Measurements from ENCODE around the gene CAPN3.
"Not testable (repeated sequence)": the region's sequence is repeated elsewhere in the genome, so short reads cannot be mapped to it uniquely, and the experiment has no call there.

The CAPN3 gene

GRCh38 chr15:42329161-42329560 is 30.1 kb upstream of the CAPN3 start:
- TF ChIP-seq CTCF (IDR thresholded peaks at IDR 0.05; ENCODE audit: low read depth, low read length) = no peak
- no peak for DNase-seq (ENCODE audit: low read depth, low spot score)
- in situ Hi-C loops (cut with HindIII; ENCODE audit: low sequenced_read_pairs) = no loop called here
- no peak overlapping the region for H3K4me3 ChIP-seq (ENCODE audit: low read depth, low read length)

GRCh38 chr15:42329992-42330391 is 29.3 kb upstream of the CAPN3 start:
- DNase-seq (ENCODE audit: low read depth, low spot score) = no peak
- no peak overlapping the region for H3K4me3 ChIP-seq (ENCODE audit: low read depth, low read length)
- in situ Hi-C loops (cut with HindIII; ENCODE audit: low sequenced_read_pairs) = no loop called here
- TF ChIP-seq CTCF (IDR thresholded peaks at IDR 0.05; ENCODE audit: low read depth, low read length) = no peak

GRCh38 chr15:42331235-42331634 is 28.1 kb upstream of the CAPN3 start:
- DNase-seq (ENCODE audit: low read depth, low spot score) = no peak
- in situ Hi-C loops (cut with HindIII; ENCODE audit: low sequenced_read_pairs) = no loop called here
- no peak overlapping the region for H3K4me3 ChIP-seq (ENCODE audit: low read depth, low read length)
- TF ChIP-seq CTCF (IDR thresholded peaks at IDR 0.05; ENCODE audit: low read depth, low read length) = no peak

DNA sequence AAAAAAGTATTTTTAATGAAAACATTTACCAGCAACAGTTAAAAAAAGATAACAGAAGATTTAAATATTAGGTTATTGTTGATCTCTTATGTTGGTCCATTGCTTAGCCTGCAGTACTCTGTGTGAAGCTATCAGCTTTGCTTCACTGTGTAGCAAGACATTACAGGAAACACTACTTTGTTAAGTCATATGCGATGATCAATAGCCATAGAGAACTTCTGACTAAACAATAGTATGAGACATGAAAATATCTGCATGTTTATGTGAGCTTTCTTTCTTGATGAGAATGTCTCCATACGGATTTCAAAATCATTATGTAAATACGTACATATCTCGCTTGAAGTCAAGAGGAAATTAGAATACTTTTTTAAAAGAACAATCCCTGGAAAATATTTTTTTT is 27.0 kb upstream of the CAPN3 start:
- TF ChIP-seq CTCF (IDR thresholded peaks at IDR 0.05; ENCODE audit: low read depth, low read length) = no peak
- no peak for DNase-seq (ENCODE audit: low read depth, low spot score)
- in situ Hi-C loops (cut with HindIII; ENCODE audit: low sequenced_read_pairs) = no loop called here
- no peak overlapping the region for H3K4me3 ChIP-seq (ENCODE audit: low read depth, low read length)

GRCh38 chr15:42335074-42335473 is 24.2 kb upstream of the CAPN3 start:
- DNase-seq (ENCODE audit: low read depth, low spot score) = no peak
- in situ Hi-C loops (cut with HindIII; ENCODE audit: low sequenced_read_pairs) = no loop called here
- H3K4me3 ChIP-seq (ENCODE audit: low read depth, low read length) = no peak overlapping the region
- TF ChIP-seq CTCF (IDR thresholded peaks at IDR 0.05; ENCODE audit: low read depth, low read length) = no peak

DNA sequence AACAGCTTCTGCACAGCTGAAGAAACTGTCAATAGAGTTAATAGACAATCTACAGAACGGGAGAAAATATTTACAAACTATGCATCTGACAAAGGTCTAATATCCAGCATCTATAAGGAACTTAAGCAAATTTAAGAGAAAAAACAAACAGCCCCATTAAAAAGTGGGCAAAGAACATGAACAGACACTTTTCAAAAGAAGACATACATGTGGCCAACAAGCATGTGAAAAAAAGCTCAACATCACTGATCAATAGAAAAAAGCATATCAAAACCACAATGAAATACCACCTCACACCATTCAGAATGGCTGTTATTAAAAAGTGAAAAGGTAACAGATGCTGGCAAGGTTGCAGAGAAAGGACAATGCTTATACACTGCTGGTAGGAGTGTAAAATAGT is 22.7 kb upstream of the CAPN3 start:
- H3K4me3 ChIP-seq (ENCODE audit: low read depth, low read length); DNase-seq (ENCODE audit: low read depth, low spot score); in situ Hi-C loops (cut with HindIII; ENCODE audit: low sequenced_read_pairs): not testable (repeated sequence)

GRCh38 chr15:42337104-42337503 is 22.2 kb upstream of the CAPN3 start:
- H3K4me3 ChIP-seq (ENCODE audit: low read depth, low read length); DNase-seq (ENCODE audit: low read depth, low spot score); in situ Hi-C loops (cut with HindIII; ENCODE audit: low sequenced_read_pairs): not testable (repeated sequence)

GRCh38 chr15:42338500-42338899 is 20.8 kb upstream of the CAPN3 start:
- TF ChIP-seq CTCF (IDR thresholded peaks at IDR 0.05; ENCODE audit: low read depth, low read length) = no peak
- in situ Hi-C loops (cut with HindIII; ENCODE audit: low sequenced_read_pairs) = no loop called here
- no peak overlapping the region for H3K4me3 ChIP-seq (ENCODE audit: low read depth, low read length)
- DNase-seq (ENCODE audit: low read depth, low spot score) = no peak
